Endothelial cell of umbilical vein (primary cell): ENCODE results near the gene ARHGAP15. TPM values are rescaled to one million over a fixed set of nuclear protein-coding genes. Genes with fewer than 3 reads are reported as not detected.

Source experiments
- BruUV-seq: library from RNA; stranded (reverse); fragments of 400-500 nt; replicated peaks from 2 replicates; lab custom pipeline; 2021; lab: Mats Ljungman, UMichigan
- CTCF ChIA-PET: fragments of 300-600, 350-600 bp; sonication (Branson Sonifier 250); formaldehyde crosslinking; loops from one replicate; lab custom pipeline; 2021; ENCODE audit warnings: antibody characterized with exemption, inconsistent platforms; lab: Charles Lee
- POLR2A ChIA-PET: fragments of 300-600, 350-600 bp; sonication (Branson Sonifier 250); formaldehyde crosslinking; loops from one replicate; lab custom pipeline; 2021; ENCODE audit warnings: antibody characterized with exemption, inconsistent platforms; lab: Charles Lee
- DNase-seq: peaks from one replicate; pipeline ENCODE4 v3.0.0-alpha.2; 2011; ENCODE audit warnings: low read depth, low spot score
- FAIRE-seq: peaks from 2 replicates; lab custom pipeline; 2011; peaks lifted over from hg19 to GRCh38; lab: Jason Lieb, UNC
- H2AFZ ChIP-seq: 2 replicates; pipeline ENCODE4 v1.6.0; 2012; ENCODE audit warnings: low read depth, low read length, control low read depth, inconsistent platforms
- H3K27ac ChIP-seq: 2 replicates; pipeline ENCODE4 v1.5.1; 2011; ENCODE audit warnings: low read depth, mild to moderate bottlenecking, control low read depth, low read length, moderate library complexity; ENCODE audit not compliant: insufficient read depth
- H3K27me3 ChIP-seq, 2 experiments: 2 replicates each; pipeline versions ENCODE4 v1.6.0 to v1.6.1; 2011; ENCODE audit warnings: low read length in 2 of 2, mixed read lengths in 1 of 2; ENCODE audit not compliant: control insufficient read depth in 2 of 2, insufficient read depth in 2 of 2
- H3K36me3 ChIP-seq, 2 experiments: 2 replicates in 1 of 2; 3 replicates in 1 of 2; pipeline ENCODE4 v1.5.1; 2011; ENCODE audit warnings: low read length in 2 of 2, mild to moderate bottlenecking in 1 of 2, moderate library complexity in 1 of 2; ENCODE audit not compliant: control insufficient read depth in 2 of 2, insufficient read depth in 2 of 2; ENCODE audit errors: extremely low read depth in 1 of 2
- H3K4me1 ChIP-seq: 3 replicates; pipeline ENCODE4 v1.5.1; 2011; ENCODE audit warnings: mild to moderate bottlenecking, low read length; ENCODE audit not compliant: control insufficient read depth, insufficient read depth; ENCODE audit errors: extremely low read depth
- H3K4me2 ChIP-seq: 2 replicates; pipeline ENCODE4 v1.6.1; 2011; ENCODE audit warnings: low read length, control low read depth, mixed read lengths; ENCODE audit not compliant: insufficient read depth
- H3K4me3 ChIP-seq, 3 experiments: fragments of 200-600 bp in 1 of 3; sonication (generic), shearing (Covaris generic) in 1 of 3; replicated peaks in 1 of 3; 2 replicates each; pipeline ENCODE4 v1.5.1; 2011 to 2016; ENCODE audit warnings: control low read depth in 3 of 3, low read length in 3 of 3, mild to moderate bottlenecking in 2 of 3, inconsistent platforms in 1 of 3, low read depth in 1 of 3, moderate library complexity in 1 of 3; ENCODE audit not compliant: insufficient read depth in 1 of 3
- H3K79me2 ChIP-seq: 2 replicates; pipeline ENCODE4 v1.6.0; 2012; ENCODE audit warnings: low read length, inconsistent platforms; ENCODE audit not compliant: control insufficient read depth, insufficient read depth
- H3K9ac ChIP-seq: replicated peaks from 2 replicates; pipeline ENCODE3; 2011; ENCODE audit warnings: low read length, control low read depth; ENCODE audit not compliant: insufficient read depth; ENCODE audit errors: extremely low read depth
- H3K9me1 ChIP-seq: replicated peaks from 3 replicates; pipeline ENCODE4 v1.6.0; 2011; ENCODE audit warnings: mild to moderate bottlenecking, low read length; ENCODE audit not compliant: control insufficient read depth, insufficient read depth; ENCODE audit errors: extremely low read depth
- H3K9me3 ChIP-seq: replicated peaks from 2 replicates; pipeline ENCODE4 v1.5.1; 2012; ENCODE audit warnings: low read length, inconsistent platforms; ENCODE audit not compliant: control insufficient read depth, insufficient read depth
- H4K20me1 ChIP-seq: replicated peaks from 2 replicates; pipeline ENCODE3; 2011; ENCODE audit warnings: mild to moderate bottlenecking, low read length; ENCODE audit not compliant: control insufficient read depth, insufficient read depth; ENCODE audit errors: extremely low read depth
- EZH2 ChIP-seq: IDR thresholded peaks from 2 replicates; pipeline ENCODE4 v1.6.1; 2012; ENCODE audit warnings: borderline replicate concordance, low read depth, mild to moderate bottlenecking, moderate library complexity, low read length, inconsistent platforms; ENCODE audit not compliant: severe bottlenecking
- FOS ChIP-seq: IDR thresholded peaks from 2 replicates; pipeline ENCODE4 v1.6.1; 2011; ENCODE audit warnings: mild to moderate bottlenecking, low read length, moderate library complexity, borderline replicate concordance; ENCODE audit not compliant: insufficient read depth
- GATA2 ChIP-seq: IDR thresholded peaks from 2 replicates; pipeline ENCODE4 v1.7.0; 2011; ENCODE audit warnings: low read depth, mild to moderate bottlenecking, moderate library complexity, mixed read lengths, low read length; ENCODE audit not compliant: insufficient read length, insufficient read depth
- JUN ChIP-seq: IDR thresholded peaks from 2 replicates; pipeline ENCODE4 v1.6.1; 2011; ENCODE audit warnings: borderline replicate concordance, low read depth; ENCODE audit not compliant: insufficient read length, insufficient read depth
- MYC ChIP-seq: IDR thresholded peaks from one replicate; pipeline ENCODE4 v1.6.1; 2011; ENCODE audit warnings: mild to moderate bottlenecking, low read depth, low read length
- POLR2A ChIP-seq: IDR thresholded peaks from 2 replicates; pipeline ENCODE4 v1.6.1; 2012; ENCODE audit warnings: low read depth, mild to moderate bottlenecking, control low read depth, low read length
- POLR2AphosphoS5 ChIP-seq: IDR thresholded peaks from 2 replicates; pipeline ENCODE4 v1.6.1; 2012; ENCODE audit warnings: low read depth, mild to moderate bottlenecking, control low read depth, low read length, moderate library complexity; ENCODE audit not compliant: insufficient read depth
- dilution Hi-C: fragments of 300-500 bp; cut with MboI; formaldehyde crosslinking; loops from one replicate; pipeline ENCODE4 v1.15.0; 2019; ENCODE audit warnings: low sequenced_read_pairs; ENCODE audit not compliant: extremely low pct_ligation_motif_present
- intact Hi-C: fragments of 100-400 bp; cut with micrococcal nuclease; formaldehyde crosslinking; loops from one replicate; pipeline ENCODE4 v1.10.0; 2022
- polyA plus RNA-seq, 4 experiments: library from polyadenylated mRNA; depleted of rRNA in 3 of 4; stranded (reverse) in 3 of 4; unstranded in 1 of 4; fragments of >200 nt; gene quantifications; 2 replicates each; pipeline versions ENCODE4 v1.2.1 to v1.2.3, GENCODE V29; 2011 to 2012; ENCODE audit warnings: missing spikeins in 1 of 4
- total RNA-seq: library from RNA; stranded (reverse); gene quantifications from 2 replicates; pipeline ENCODE4 v1.2.3, GENCODE V29; 2021
- TF ChIP-seq, protein P1 (sequence below), 2 donors: IDR thresholded peaks; 1 replicate in 1 of 2; 2 replicates in 1 of 2; pipeline ENCODE4 v1.5.1; 2011; ENCODE audit warnings: low read length in 2 of 2, mild to moderate bottlenecking in 2 of 2, moderate library complexity in 2 of 2, control low read depth in 1 of 2, inconsistent platforms in 1 of 2, low read depth in 1 of 2; ENCODE audit not compliant: insufficient read depth in 1 of 2; ENCODE audit errors: extremely low read depth in 1 of 2
- TF ChIP-seq, protein P2 (sequence below): IDR thresholded peaks from 2 replicates; pipeline ENCODE4 v1.6.1; 2011; ENCODE audit not compliant: insufficient read depth, insufficient read length

ARHGAP15 gene
- total and polyA plus RNA-seq, 2 donors (not counting 3 experiments of a cell fraction or from before 2014, with no cell fraction given), result not detected

DNA sequence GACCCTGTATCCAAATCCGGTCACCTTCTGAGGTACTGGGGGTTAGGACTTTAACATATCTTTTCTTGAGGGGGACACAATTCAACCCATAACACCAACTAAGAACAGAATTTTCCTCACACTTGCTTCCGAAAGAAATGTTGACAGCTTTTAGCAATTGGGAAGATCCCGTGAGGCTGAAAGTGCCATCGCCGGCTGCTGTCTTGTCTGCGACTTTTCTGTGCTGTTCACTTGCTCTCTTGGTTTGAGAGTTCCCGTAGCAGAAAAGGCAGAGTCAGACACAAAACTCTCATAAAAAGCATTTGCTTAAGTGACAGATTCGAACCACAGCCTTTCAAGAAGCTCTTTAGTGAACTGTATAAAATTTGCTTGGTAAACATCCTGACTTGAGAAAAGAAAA lies 253.4 kb downstream of the ARHGAP15 start:
- Histone ChIP-seq H3K4me1 (no peaks in the 10 kb centered on the region), H3K27me3 (no peaks in the 10 kb centered on the region), H3K9me1 (no peaks in the 10 kb centered on the region), H3K36me3 (no peaks in the 10 kb centered on the region), H3K27ac (no peak overlapping the region), H3K9ac (no peak overlapping the region), H3K79me2 (no peaks in the 10 kb centered on the region), H3K4me2 (no peak overlapping the region), H2AFZ (no peak overlapping the region), H4K20me1 (no peaks in the 10 kb centered on the region), H3K4me3 (no peak overlapping the region), H3K9me3 (no peaks in the 10 kb centered on the region)
- dilution Hi-C loops, result no loop called here
- no TSS peak for BruUV-seq
- no peak for DNase-seq
- intact Hi-C loops, result no loop called here
- TF ChIP-seq JUN (no peak), FOS (no peak), EZH2 (no peak), GATA2 (no peak), MYC (no peak)
- TF ChIP-seq, protein P1, sequence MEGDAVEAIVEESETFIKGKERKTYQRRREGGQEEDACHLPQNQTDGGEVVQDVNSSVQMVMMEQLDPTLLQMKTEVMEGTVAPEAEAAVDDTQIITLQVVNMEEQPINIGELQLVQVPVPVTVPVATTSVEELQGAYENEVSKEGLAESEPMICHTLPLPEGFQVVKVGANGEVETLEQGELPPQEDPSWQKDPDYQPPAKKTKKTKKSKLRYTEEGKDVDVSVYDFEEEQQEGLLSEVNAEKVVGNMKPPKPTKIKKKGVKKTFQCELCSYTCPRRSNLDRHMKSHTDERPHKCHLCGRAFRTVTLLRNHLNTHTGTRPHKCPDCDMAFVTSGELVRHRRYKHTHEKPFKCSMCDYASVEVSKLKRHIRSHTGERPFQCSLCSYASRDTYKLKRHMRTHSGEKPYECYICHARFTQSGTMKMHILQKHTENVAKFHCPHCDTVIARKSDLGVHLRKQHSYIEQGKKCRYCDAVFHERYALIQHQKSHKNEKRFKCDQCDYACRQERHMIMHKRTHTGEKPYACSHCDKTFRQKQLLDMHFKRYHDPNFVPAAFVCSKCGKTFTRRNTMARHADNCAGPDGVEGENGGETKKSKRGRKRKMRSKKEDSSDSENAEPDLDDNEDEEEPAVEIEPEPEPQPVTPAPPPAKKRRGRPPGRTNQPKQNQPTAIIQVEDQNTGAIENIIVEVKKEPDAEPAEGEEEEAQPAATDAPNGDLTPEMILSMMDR (IDR thresholded peaks at IDR 0.05; ENCODE audit: extremely low read depth in 1 of 2, insufficient read depth in 1 of 2, low read depth in 1 of 2, low read length in 2 of 2), result no peak
- ChIA-PET CTCF (no interaction called here), POLR2A (no interaction called here)
- FAIRE-seq, result no peak

DNA sequence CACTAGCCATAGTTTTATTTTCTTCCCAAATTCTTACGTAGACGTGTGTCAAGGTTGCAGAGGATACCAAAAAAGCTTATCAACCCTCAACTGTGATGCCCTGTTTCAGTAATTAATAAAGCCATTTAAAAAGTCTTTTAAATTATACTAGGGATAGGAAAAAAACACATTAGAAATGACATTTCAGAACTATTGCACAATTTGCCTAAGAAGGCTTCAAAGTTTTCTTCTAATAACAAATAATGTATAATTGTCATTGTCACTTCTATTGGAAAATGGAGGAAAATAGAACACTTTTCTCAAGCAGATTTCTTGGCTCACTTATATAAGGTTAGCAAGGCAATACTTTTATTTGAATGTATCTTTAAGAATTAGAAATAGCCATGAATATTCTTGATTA lies 253.8 kb downstream of the ARHGAP15 start:
- no TSS peak for BruUV-seq
- DNase-seq (no peak), FAIRE-seq (no peak)
- H3K27me3 ChIP-seq, result no peaks in the 10 kb centered on the region
- H3K4me2 ChIP-seq, result no peak overlapping the region
- no peaks in the 10 kb centered on the region for H3K9me1 ChIP-seq
- no peak overlapping the region for H3K9ac ChIP-seq
- no peak overlapping the region for H2AFZ ChIP-seq
- intact Hi-C loops, result no loop called here
- dilution Hi-C loops, result no loop called here
- H3K79me2 ChIP-seq, result no peaks in the 10 kb centered on the region
- ChIA-PET CTCF (no interaction called here), POLR2A (no interaction called here)
- H3K4me1 ChIP-seq, result no peaks in the 10 kb centered on the region
- no peaks in the 10 kb centered on the region for H4K20me1 ChIP-seq
- H3K4me3 ChIP-seq, result no peak overlapping the region
- no peak overlapping the region for H3K27ac ChIP-seq
- H3K36me3 ChIP-seq, result no peaks in the 10 kb centered on the region
- TF ChIP-seq, protein P2, sequence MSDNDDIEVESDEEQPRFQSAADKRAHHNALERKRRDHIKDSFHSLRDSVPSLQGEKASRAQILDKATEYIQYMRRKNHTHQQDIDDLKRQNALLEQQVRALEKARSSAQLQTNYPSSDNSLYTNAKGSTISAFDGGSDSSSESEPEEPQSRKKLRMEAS, result no peak
- TF ChIP-seq POLR2AphosphoS5 (no peak), FOS (no peak), JUN (no peak), MYC (no peak), GATA2 (no peak), POLR2A (no peak), EZH2 (no peak)
- TF ChIP-seq, protein P1 (IDR thresholded peaks at IDR 0.05; ENCODE audit: extremely low read depth in 1 of 2, insufficient read depth in 1 of 2, low read depth in 1 of 2, low read length in 2 of 2), result no peak
- no peaks in the 10 kb centered on the region for H3K9me3 ChIP-seq
